GM21423 (cell line): ENCODE results near the gene SLC4A8.

Experiments
- ATAC-seq: cut with Tn5 transposase; IDR thresholded peaks from one replicate; pipeline ENCODE4 v1.9.1; 2021; ENCODE audit warnings: mild to moderate bottlenecking, moderate library complexity; ENCODE audit not compliant: unreplicated experiment

SLC4A8 gene

GRCh38 chr12:51520576-51521325 is 96.1 kb downstream of the SLC4A8 start:
- ATAC-seq, result no peak

GRCh38 chr12:51521554-51522276 is 97.1 kb downstream of the SLC4A8 start:
- ATAC-seq, result no peak

DNA sequence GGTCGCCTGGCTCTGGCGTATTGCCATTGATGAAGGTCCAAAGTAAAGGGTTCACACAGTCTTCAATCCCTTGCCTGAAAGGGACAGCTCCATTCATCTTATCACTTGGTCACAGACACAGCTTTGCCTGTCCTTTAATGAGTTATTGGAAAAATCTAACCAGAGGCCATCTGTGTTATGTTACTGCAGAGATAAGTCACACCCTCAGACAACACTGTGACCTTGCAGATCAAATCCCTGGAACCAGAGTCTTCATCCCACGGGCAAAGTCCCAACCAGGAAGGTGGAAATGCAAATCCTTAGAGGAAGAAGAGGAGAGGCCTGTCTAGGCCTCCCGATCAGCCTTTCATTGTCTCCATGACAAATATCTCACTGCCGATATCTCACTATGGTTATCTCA is 98.1 kb downstream of the SLC4A8 start:
- ATAC-seq, result no peak

DNA sequence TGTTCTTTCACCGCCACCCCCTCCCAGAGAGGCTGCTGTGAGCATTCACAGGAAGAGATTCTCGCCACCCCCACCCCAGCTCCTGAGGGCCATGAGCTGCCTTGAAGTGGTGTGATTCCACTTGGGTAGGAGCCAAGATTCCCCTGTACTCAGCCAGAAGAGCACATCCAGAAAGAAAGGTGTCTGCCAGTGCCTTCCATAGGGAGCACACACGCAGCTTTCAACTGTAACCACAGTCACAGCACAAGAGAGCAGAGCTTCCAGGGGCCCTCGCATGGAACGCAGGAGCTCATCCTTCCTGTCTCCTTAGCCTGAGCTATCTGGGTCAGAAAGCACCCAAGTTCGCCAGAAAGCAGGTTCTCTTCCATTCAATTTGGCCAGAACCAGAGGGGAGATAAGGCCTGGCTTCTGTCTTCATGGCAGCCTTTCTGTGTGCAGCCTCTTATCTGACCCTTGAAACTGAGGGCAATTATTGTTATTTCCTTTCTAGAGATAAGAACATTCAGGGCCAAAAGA is 99.8 kb downstream of the SLC4A8 start:
- ATAC-seq, result no peak

DNA sequence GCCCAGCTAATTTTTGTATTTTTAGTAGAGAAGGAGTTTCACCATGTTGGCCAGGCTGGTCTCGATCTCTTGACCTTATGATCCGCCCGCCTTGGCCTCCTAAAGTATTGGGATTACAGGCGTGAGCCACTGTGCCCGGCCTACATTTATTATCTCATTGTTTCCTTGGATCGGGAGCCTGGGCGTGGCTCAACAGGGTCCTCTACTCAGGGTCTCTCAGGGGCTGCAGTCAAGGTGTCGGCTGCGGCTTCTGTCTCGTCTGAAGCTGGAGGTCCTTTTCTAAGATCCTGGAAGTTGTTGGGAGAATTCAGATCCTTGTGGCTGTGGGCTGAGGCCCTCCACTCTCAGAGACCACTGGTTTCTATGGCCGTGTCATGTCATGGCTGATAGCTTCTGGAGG is 100.9 kb downstream of the SLC4A8 start:
- ATAC-seq, result no peak

GRCh38 chr12:51527966-51528365 is 103.3 kb downstream of the SLC4A8 start:
- ATAC-seq, result no peak

GRCh38 chr12:51528852-51529650 is 104.4 kb downstream of the SLC4A8 start:
- no peak for ATAC-seq

- no peak for ATAC-seq
These were observed 105.0 kb downstream of the SLC4A8 start for GRCh38 chr12:51529651-51529970.

GRCh38 chr12:51530208-51530607 is 105.6 kb downstream of the SLC4A8 start:
- no peak for ATAC-seq

GRCh38 chr12:51531284-51531977 is 106.8 kb downstream of the SLC4A8 start:
- ATAC-seq, result no peak

GRCh38 chr12:51531978-51532497 is 107.4 kb downstream of the SLC4A8 start:
- no peak for ATAC-seq

DNA sequence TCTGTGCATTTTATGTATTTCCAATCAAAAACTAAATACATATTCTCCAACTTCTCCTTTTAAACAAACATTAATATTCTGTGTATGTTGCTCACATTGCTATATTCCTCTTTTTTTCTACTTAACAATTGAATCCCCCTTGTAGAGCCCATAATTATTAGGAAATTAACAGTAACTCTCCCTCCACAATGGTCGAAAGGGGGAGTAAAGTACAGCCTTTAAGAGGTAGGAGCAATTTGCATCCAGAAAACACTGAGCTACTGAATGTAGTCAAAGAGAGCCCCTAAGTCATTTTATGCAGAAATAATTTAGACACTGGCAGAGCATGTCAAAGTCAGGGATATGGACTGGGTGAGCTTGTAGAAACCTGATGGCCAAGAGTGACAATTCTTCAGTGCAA is 109.2 kb downstream of the SLC4A8 start:
- ATAC-seq, result no peak

DNA sequence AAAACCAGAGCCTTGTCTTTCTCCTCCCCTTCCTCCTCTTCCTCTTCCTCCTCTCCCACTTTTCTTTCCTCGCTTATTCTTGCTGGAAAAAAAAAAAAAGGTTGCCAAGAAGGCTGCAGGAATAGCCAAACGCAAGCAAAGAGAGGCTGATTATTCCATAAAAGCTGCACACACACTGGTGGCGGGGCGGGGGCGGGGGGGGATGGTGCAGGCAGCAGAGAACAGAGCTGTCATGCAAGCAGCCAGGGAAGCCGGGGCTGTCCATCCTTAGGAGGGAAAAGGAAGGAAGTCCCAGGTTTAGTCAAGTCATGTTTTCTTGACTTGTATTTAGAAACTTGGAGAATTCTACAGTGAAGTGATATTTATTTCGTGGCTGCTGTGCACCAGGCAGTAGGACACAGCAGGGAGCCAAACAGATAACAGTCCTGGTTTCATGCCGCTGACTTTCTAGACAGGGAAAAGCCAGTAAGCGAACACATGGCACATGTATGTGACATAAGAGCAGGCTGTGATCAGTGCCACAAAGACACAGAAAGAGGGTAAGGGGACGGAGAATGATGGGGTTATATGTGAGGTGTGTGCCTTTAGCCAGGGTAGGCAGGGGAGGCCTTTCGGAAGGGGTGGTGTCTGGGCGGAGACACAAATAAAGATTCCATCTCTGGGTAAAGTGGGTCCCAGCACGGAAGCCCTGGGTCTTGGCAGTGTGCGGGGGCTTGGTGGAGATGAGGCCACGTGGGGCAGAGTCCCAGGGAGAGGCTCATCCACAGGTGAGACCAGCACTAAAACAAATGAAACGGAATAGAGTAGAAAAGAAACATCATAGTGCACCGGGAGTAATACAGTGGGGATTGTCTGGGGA is 109.8 kb downstream of the SLC4A8 start:
- no peak for ATAC-seq

DNA sequence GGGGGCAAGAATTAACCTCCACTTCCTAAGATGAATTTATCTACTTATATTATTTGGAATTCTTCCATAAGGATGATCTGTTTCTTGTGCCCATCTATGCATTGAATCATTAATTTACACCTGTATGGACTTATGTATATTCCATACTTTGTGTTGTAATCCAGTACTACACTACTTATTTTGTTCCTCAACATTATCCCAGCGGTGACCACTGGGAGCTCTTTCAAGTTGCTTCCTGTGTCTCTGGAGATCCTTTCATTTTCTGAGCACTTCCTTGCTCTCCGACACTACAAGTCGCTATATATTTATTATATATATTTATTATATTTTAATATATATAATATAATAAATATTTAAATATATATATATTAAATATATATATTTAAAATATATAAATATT is 111.5 kb downstream of the SLC4A8 start:
- no peak for ATAC-seq

DNA sequence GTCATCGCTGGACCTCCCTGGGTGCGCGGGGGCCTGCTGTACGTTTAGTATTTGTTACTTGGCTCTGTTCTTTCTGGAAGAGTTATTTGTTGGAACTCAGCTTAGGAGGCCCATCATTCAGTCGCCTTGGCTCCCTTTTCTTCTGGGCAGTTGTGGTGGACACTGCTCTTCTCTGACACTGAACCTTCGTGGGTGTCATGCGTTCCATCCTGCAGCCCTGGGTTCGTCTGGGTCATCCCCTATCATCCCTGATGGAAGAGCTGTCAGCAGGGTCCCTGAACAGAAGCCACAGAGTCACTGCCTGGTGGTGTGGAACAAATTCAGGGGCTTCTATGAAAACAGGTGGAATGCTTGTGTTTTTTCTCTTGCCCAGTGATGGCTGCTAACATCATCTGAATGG is 113.5 kb downstream of the SLC4A8 start:
- no peak for ATAC-seq

DNA sequence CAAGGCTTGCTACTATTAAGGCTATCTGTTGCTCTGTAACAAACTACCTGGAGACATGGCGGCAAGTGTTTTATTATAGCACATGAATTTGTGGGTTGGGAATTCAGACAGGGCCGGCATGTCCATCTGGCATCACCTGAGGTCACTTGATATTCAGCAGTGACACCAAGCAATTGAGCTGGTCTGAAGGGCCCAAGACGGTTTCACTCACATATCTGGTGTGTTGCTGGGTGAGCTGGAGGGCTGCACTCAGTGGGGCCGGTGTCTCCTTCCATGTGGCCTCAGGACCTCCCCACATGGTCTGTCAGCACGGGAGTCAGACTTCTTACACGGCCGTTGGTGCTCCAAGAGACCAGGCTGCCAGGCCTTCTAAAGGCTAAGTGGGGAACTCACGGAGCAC is 114.0 kb downstream of the SLC4A8 start:
- ATAC-seq, result no peak

DNA sequence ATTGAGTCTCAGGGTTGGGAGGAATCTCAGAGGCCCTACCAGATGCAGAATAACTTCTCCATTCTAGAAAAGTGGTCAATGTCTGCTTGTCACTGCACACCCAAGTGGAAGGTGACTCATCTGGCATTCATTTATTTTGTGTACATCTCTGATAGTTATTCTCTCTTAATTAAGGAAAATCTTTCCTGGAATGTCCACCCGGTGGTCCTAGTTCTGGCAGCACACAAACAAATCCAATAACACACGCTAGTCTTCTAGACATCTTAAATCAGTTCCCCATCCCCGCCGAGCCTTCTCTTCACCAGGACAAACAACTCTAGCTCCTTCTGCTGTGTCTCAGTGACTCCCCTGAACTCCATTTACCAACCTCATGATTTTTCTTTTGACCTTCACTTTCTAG is 116.4 kb downstream of the SLC4A8 start:
- no peak for ATAC-seq

DNA sequence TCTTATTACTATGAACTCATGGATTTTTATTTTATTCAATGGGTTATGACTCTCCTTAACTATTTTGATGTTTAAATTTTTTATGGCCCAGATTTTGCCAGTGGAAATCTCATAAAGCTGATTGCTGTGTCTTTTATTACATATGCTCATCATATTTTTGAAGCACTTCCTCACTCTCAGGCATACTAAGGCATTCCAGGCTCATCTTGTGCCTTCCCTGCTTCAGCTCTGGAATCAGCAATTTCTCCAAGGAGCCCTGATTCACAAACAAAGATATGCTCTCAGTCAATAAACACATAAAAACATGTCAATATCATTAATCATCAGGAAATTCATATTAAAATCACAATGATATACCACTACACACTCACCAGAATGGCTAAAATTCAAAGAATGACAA is 121.5 kb downstream of the SLC4A8 start:
- no peak for ATAC-seq

- ATAC-seq, result no peak
These were observed 123.0 kb downstream of the SLC4A8 start for GRCh38 chr12:51547606-51548005.

DNA sequence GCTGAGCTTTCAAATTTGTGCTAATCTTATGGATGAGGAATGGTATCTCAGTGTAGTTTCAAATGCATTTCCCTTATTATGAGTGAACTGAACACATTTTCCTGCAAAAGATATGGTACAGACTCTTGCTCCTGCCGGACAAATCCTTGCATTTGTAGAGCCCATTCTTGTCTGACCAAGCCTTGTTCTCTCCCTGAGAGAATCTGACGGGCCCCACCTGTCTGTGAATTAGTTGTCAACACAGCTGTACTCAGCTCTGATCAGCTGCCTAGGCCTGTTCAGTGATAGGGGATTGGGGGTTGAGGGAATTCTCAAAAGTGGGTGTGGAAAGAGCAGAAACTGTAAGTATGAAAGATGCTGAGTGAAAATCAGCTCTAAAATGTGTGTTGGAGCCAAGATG is 123.6 kb downstream of the SLC4A8 start:
- ATAC-seq, result no peak
